ENCODE data around the gene ATP8B4.

- TF ChIP-seq EZH2 (IDR thresholded peaks at IDR 0.05; ENCODE audit: insufficient read depth, poor library complexity, severe bottlenecking) (no peak), EZH2phosphoT487 (IDR thresholded peaks at IDR 0.05; ENCODE audit: insufficient read depth, low read depth) (no peak)
These were observed 53.8 kb downstream of the ATP8B4 start for GRCh38 chr15:50065279-50065678.

All from GM23248 (cell line).